Measurements from ENCODE around the gene ERICH6. TPM values are rescaled to one million over a fixed set of nuclear protein-coding genes. Genes with fewer than 3 reads are reported as not detected.

Gene ERICH6
- total RNA-seq, 2 donors from 2014 or later: 0.19 TPM; not detected in 1

- Mint-ChIP-seq H3K36me3 (ENCODE audit: insufficient read depth in 2 of 2) (peaks cover 7 to 22% of the 10 kb centered on the region in 2 donors), H3K4me1 (ENCODE audit: low read depth) (peaks cover 68% of the 10 kb centered on the region), H3K27me3 (ENCODE audit: low read depth) (no peaks in the 10 kb centered on the region), H3K9me3 (peaks cover 2% of the 10 kb centered on the region in 2 donors), H3K27ac (peak overlapping the region; percentile 75), H3K4me3 (peak overlapping the region; percentile 45 to 60)
- ATAC-seq (replicated peaks in 1 of 2): no peak
- DNase-seq: no peak
These were observed 90.7 kb downstream of the ERICH6 start for GRCh38 chr3:150613034-150613433.

GRCh38 chr3:150612494-150612893, 91.2 kb downstream of the ERICH6 start:
- Mint-ChIP-seq H3K9me3 (peaks cover 2% of the 10 kb centered on the region in 2 donors), H3K36me3 (ENCODE audit: insufficient read depth in 2 of 2) (peaks cover 7 to 28% of the 10 kb centered on the region in 2 donors), H3K4me1 (ENCODE audit: low read depth) (peaks cover 70% of the 10 kb centered on the region), H3K27ac (peak overlapping the region; percentile 75), H3K4me3 (peak overlapping the region in 1 of 2 donors; percentile 60), H3K27me3 (ENCODE audit: low read depth) (no peaks in the 10 kb centered on the region)
- DNase-seq (no peak), ATAC-seq (replicated peaks in 1 of 2) (no peak)

GRCh38 chr3:150611666-150612065, 92.1 kb downstream of the ERICH6 start:
- H3K27ac Mint-ChIP-seq: no peak overlapping the region
- DNase-seq (no peak), ATAC-seq (replicated peaks in 1 of 2) (no peak)
- no peaks in the 10 kb centered on the region for H3K27me3 Mint-ChIP-seq (ENCODE audit: low read depth)
- peaks cover 2% of the 10 kb centered on the region in 2 donors for H3K9me3 Mint-ChIP-seq
- H3K4me1 Mint-ChIP-seq (ENCODE audit: low read depth): peaks cover 72% of the 10 kb centered on the region
- no peak overlapping the region for H3K4me3 Mint-ChIP-seq
- peaks cover 7 to 34% of the 10 kb centered on the region in 2 donors for H3K36me3 Mint-ChIP-seq (ENCODE audit: insufficient read depth in 2 of 2)

- H3K27me3 Mint-ChIP-seq (ENCODE audit: low read depth): no peaks in the 10 kb centered on the region
- peak overlapping the region in 1 of 2 donors; percentile 80 for H3K4me3 Mint-ChIP-seq
- H3K9me3 Mint-ChIP-seq: peaks cover 2% of the 10 kb centered on the region in 2 donors
- H3K36me3 Mint-ChIP-seq (ENCODE audit: insufficient read depth in 2 of 2): peaks cover 10 to 38% of the 10 kb centered on the region in 2 donors
- no peak for DNase-seq
- peaks cover 79% of the 10 kb centered on the region for H3K4me1 Mint-ChIP-seq (ENCODE audit: low read depth)
- peak overlapping the region; percentile 77 for H3K27ac Mint-ChIP-seq
- ATAC-seq (replicated peaks in 1 of 2): no peak
These were observed 92.9 kb downstream of the ERICH6 start for GRCh38 chr3:150610785-150611184.

- Mint-ChIP-seq H3K27me3 (ENCODE audit: low read depth) (no peaks in the 10 kb centered on the region), H3K4me1 (ENCODE audit: low read depth) (peaks cover 83% of the 10 kb centered on the region), H3K9me3 (peaks cover 2% of the 10 kb centered on the region in 2 donors), H3K27ac (peak overlapping the region; percentile 77), H3K36me3 (ENCODE audit: insufficient read depth in 2 of 2) (peaks cover 10 to 33% of the 10 kb centered on the region in 2 donors), H3K4me3 (peak overlapping the region; percentile 47 to 80)
- ATAC-seq (replicated peaks in 1 of 2) (peak; percentile 43 to 53), DNase-seq (no peak)
These were observed 93.7 kb downstream of the ERICH6 start for GRCh38 chr3:150609988-150610387.

Other genes with a start within 250 kb of the ERICH6 start
- gene SERP1, start 157.4 kb downstream of the ERICH6 start, total RNA-seq: 100 to 1,000 TPM; 123 to 148 TPM
- gene EIF2A, start 157.1 kb downstream of the ERICH6 start, total RNA-seq: 100 to 1,000 TPM; 131 to 149 TPM
- 100 to 1,000 TPM in 1 of 2 donors, 10 to 100 TPM in 1; 95.9 to 104 TPM for gene SELENOT, start 100.6 kb downstream of the ERICH6 start, total RNA-seq
- gene SIAH2, start 59.2 kb upstream of the ERICH6 start, total RNA-seq: 100 to 1,000 TPM in 1 of 2 donors, 10 to 100 TPM in 1; 91.2 to 124 TPM
- not detected for gene MINDY4B, start 201.5 kb upstream of the ERICH6 start, total RNA-seq

All from activated T-cell treated with anti-CD3 and anti-CD28 coated beads, Interleukin-2, amount 50 U/mL, for 72 hours (primary cell).